H9 (cell line): ENCODE results near the gene ZFAND3. TPM values are rescaled to one million over a fixed set of nuclear protein-coding genes. Genes with fewer than 3 reads are reported as not detected.

Source experiments
- DNase-seq: peaks from one replicate; pipeline ENCODE4 v3.0.0-alpha.2; 2017
- H2AFZ ChIP-seq: one replicate; pipeline ENCODE4 v1.6.1; 2013; ENCODE audit warnings: mild to moderate bottlenecking, low read length, control low read depth, moderate library complexity
- H2AK5ac ChIP-seq: 2 replicates; pipeline ENCODE4 v1.6.1; 2013; ENCODE audit warnings: low read length, control low read depth, mixed read lengths; ENCODE audit not compliant: insufficient read length
- H2BK120ac ChIP-seq: one replicate; pipeline ENCODE4 v1.6.1; 2013; ENCODE audit warnings: low read depth, mild to moderate bottlenecking, low read length, control low read depth, inconsistent platforms; ENCODE audit not compliant: poor library complexity, severe bottlenecking
- H2BK12ac ChIP-seq: 2 replicates; pipeline ENCODE4 v1.6.1; 2013; ENCODE audit warnings: low read length, control low read depth, mixed read lengths, low read depth; ENCODE audit not compliant: insufficient read length
- H2BK15ac ChIP-seq: 2 replicates; pipeline ENCODE4 v1.6.1; 2013; ENCODE audit warnings: low read depth, low read length, control low read depth
- H2BK20ac ChIP-seq: one replicate; pipeline ENCODE4 v1.6.1; 2013; ENCODE audit warnings: low read depth, mild to moderate bottlenecking, low read length, control low read depth, inconsistent platforms; ENCODE audit not compliant: poor library complexity, severe bottlenecking
- H2BK5ac ChIP-seq: 2 replicates; pipeline ENCODE4 v1.6.1; 2013; ENCODE audit warnings: low read length, control low read depth, mixed read lengths; ENCODE audit not compliant: insufficient read length
- H3K14ac ChIP-seq: 2 replicates; pipeline ENCODE4 v1.6.1; 2013; ENCODE audit warnings: low read length, control low read depth; ENCODE audit not compliant: insufficient read depth
- H3K18ac ChIP-seq: 2 replicates; pipeline ENCODE4 v1.6.1; 2013; ENCODE audit warnings: low read depth, mild to moderate bottlenecking, mixed read lengths, low read length, control low read depth; ENCODE audit not compliant: insufficient read length
- H3K23ac ChIP-seq: 2 replicates; pipeline ENCODE4 v1.6.1; 2013; ENCODE audit warnings: low read length, control low read depth, mixed read lengths, low read depth; ENCODE audit not compliant: insufficient read length
- H3K23me2 ChIP-seq: 2 replicates; pipeline ENCODE4 v1.6.1; 2013; ENCODE audit warnings: low read depth, mild to moderate bottlenecking, mixed read lengths, low read length, control low read depth; ENCODE audit not compliant: insufficient read length, poor library complexity, severe bottlenecking
- H3K27ac ChIP-seq: 2 replicates; pipeline ENCODE4 v1.5.1; 2013; ENCODE audit warnings: low read length, control low read depth, mixed read lengths, low read depth; ENCODE audit not compliant: insufficient read length
- H3K27me3 ChIP-seq: 2 replicates; pipeline ENCODE4 v1.6.1; 2013; ENCODE audit warnings: low read length, control low read depth, inconsistent platforms; ENCODE audit not compliant: insufficient read depth
- H3K4ac ChIP-seq: 2 replicates; pipeline ENCODE4 v1.6.1; 2013; ENCODE audit warnings: low read depth, mild to moderate bottlenecking, control low read depth, inconsistent platforms, low read length, moderate library complexity
- H3K4me1 ChIP-seq: 2 replicates; pipeline ENCODE4 v1.6.1; 2013; ENCODE audit warnings: low read length, control low read depth, inconsistent platforms; ENCODE audit not compliant: insufficient read depth
- H3K4me2 ChIP-seq: 2 replicates; pipeline ENCODE4 v1.6.1; 2013; ENCODE audit warnings: low read length, control low read depth, mixed read lengths; ENCODE audit not compliant: insufficient read length, insufficient read depth
- H3K56ac ChIP-seq: 2 replicates; pipeline ENCODE4 v1.6.1; 2013; ENCODE audit warnings: low read depth, mild to moderate bottlenecking, mixed read lengths, low read length, control low read depth; ENCODE audit not compliant: insufficient read length
- H3K79me1 ChIP-seq: 2 replicates; pipeline ENCODE4 v1.6.1; 2013; ENCODE audit warnings: low read depth, mild to moderate bottlenecking, moderate library complexity, low read length, control low read depth, inconsistent platforms; ENCODE audit not compliant: insufficient read depth, poor library complexity, severe bottlenecking
- H3K79me2 ChIP-seq: 2 replicates; pipeline ENCODE4 v1.6.1; 2013; ENCODE audit warnings: low read length, control low read depth, inconsistent platforms; ENCODE audit not compliant: insufficient read depth
- H3K9ac ChIP-seq: 2 replicates; pipeline ENCODE4 v1.6.1; 2013; ENCODE audit warnings: low read length, control low read depth, mixed read lengths; ENCODE audit not compliant: insufficient read length; ENCODE audit errors: extremely low read depth
- H3K9me3 ChIP-seq: one replicate; pipeline ENCODE4 v1.6.1; 2013; ENCODE audit warnings: low read depth, low read length, inconsistent platforms; ENCODE audit not compliant: control insufficient read depth
- H3T11ph ChIP-seq: one replicate; pipeline ENCODE4 v1.6.1; 2013; ENCODE audit warnings: mild to moderate bottlenecking, low read length, control low read depth, inconsistent platforms
- H4K20me1 ChIP-seq: one replicate; pipeline ENCODE4 v1.6.1; 2013; ENCODE audit not compliant: control insufficient read depth, insufficient read length, insufficient read depth
- H4K5ac ChIP-seq: 2 replicates; pipeline ENCODE4 v1.6.1; 2013; ENCODE audit warnings: low read depth, mild to moderate bottlenecking, mixed read lengths, low read length, control low read depth; ENCODE audit not compliant: insufficient read length
- H4K8ac ChIP-seq: replicated peaks from 2 replicates; pipeline ENCODE4 v1.6.1; 2013; ENCODE audit warnings: low read length, control low read depth, mixed read lengths, low read depth; ENCODE audit not compliant: insufficient read length
- H4K91ac ChIP-seq: 2 replicates; pipeline ENCODE4 v1.6.1; 2013; ENCODE audit warnings: low read depth, mild to moderate bottlenecking, moderate library complexity, mixed read lengths, low read length, control low read depth; ENCODE audit not compliant: insufficient read length
- H3K27ac Mint-ChIP-seq, 3 experiments: 2 replicates in 2 of 3; 3 replicates in 1 of 3; pipeline ENCODE4 v1.8.0; 2020 to 2021; ENCODE audit warnings: mixed read lengths in 3 of 3, mild to moderate bottlenecking in 1 of 3, moderate library complexity in 1 of 3
- H3K27me3 Mint-ChIP-seq: 2 replicates; pipeline ENCODE4 v1.8.0; 2021; ENCODE audit warnings: low read depth, mild to moderate bottlenecking, moderate library complexity, mixed read lengths
- H3K36me3 Mint-ChIP-seq, 3 experiments: 2 replicates in 2 of 3; 3 replicates in 1 of 3; pipeline ENCODE4 v1.8.0; 2020 to 2021; ENCODE audit warnings: low read depth in 3 of 3, mixed read lengths in 3 of 3; ENCODE audit not compliant: insufficient read depth in 1 of 3
- H3K4me1 Mint-ChIP-seq, 2 experiments: 2 replicates each; pipeline ENCODE4 v1.8.0; 2020; ENCODE audit warnings: mixed read lengths in 2 of 2
- H3K4me3 Mint-ChIP-seq, 2 experiments: 2 replicates in 1 of 2; 3 replicates in 1 of 2; pipeline ENCODE4 v1.8.0; 2020 to 2021; ENCODE audit warnings: mild to moderate bottlenecking in 2 of 2, mixed read lengths in 2 of 2, moderate library complexity in 1 of 2
- H3K9me3 Mint-ChIP-seq, 2 experiments: 2 replicates in 1 of 2; 3 replicates in 1 of 2; pipeline ENCODE4 v1.8.0; 2020; ENCODE audit warnings: mild to moderate bottlenecking in 2 of 2, mixed read lengths in 2 of 2, moderate library complexity in 1 of 2
- WGBS: extraction: QIAGEN DNeasy Blood & Tissue Kit; methylation state at CpG from one replicate; pipeline ENCODE4 v1.1.7; 2013; ENCODE audit warnings: missing lambda C conversion rate, low lambda C conversion rate, mixed read lengths; ENCODE audit not compliant: insufficient read length; ENCODE audit errors: extremely low coverage; 5-methylcytosine and 5-hydroxymethylcytosine counted together
- total RNA-seq: library from RNA; stranded (reverse); gene quantifications from 2 replicates; pipeline ENCODE4 v1.2.1, GENCODE V29; 2021
- TF ChIP-seq, protein P1 (sequence below): fragments of 200-600 bp; sonication (generic); conservative IDR thresholded peaks from 3 replicates; pipeline ENCODE4 v1.8.0; 2021; ENCODE audit warnings: antibody characterized with exemption, mild to moderate bottlenecking

Gene ZFAND3
- total RNA-seq, 1 experiment from 2014 or later: 57.7 TPM

DNA sequence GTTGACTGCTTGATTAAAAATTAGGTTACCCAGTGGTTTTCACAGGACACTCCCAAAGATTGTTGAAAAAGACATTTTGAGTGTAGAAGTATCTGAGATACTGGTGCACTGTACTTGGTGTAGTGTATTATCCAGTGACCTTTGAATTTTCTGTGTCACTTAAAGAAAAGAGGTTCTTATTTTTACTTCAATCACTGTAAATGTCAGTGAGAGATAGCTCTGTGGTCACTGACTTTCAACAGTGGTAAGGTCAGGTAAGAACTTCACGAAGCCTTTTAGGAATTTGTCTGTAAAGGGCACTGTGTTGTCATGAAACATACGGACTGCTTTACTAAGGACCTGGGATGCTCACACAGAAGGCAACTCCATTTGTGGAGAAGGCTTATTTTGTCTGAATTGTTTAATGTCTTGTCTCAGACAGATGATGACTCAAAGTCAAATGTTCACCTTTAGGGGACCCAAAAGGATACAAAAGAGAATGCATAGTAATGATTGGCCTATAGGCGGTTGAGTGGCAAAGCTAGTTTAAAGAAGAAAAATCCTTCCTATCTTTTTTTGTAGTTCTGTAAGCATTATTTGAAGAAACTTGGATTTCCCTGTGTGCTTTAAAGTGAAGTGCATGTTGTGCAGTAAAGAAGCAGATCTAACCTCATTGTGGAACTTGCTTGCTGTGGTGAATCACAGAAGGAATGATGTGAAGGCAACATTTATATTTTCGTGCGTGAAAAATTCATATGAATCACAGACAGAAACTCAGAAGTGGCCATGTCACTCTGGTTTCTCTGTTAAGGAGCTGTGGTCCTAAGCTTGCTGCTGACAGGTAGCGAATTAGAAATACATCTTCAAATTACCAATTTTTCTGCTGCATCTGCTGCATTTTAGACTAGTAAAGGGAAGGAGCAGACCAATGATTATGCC lies 47.3 kb downstream of the ZFAND3 start:
- DNase-seq: no peak
- H2AFZ ChIP-seq: no peak overlapping the region
- H3K27ac Mint-ChIP-seq: no peak overlapping the region; a peak in 1 of 7 replicates
- H3K56ac ChIP-seq: no peak overlapping the region
- H3K4me3 Mint-ChIP-seq: no peak overlapping the region
- peaks cover 1% of the 10 kb centered on the region; the same call in 1 of the 2 replicates for H3K79me2 ChIP-seq
- no peak overlapping the region for H3K9ac ChIP-seq
- H3K36me3 Mint-ChIP-seq: no peaks in the 10 kb centered on the region; a peak in 1 of 7 replicates
- WGBS: no CpG with 5 or more reads among the region's 6 CpGs
- H4K8ac ChIP-seq: no peak overlapping the region
- no peaks in the 10 kb centered on the region for H3K9me3 Mint-ChIP-seq
- no peak overlapping the region for H3K4me2 ChIP-seq
- peaks cover 26% of the 10 kb centered on the region in 2 experiments for H3K4me1 Mint-ChIP-seq
- no peaks in the 10 kb centered on the region for H3K27me3 Mint-ChIP-seq
- no peak overlapping the region for H2AK5ac ChIP-seq
- H2BK15ac ChIP-seq: no peak overlapping the region
- H3K23me2 ChIP-seq: no peaks in the 10 kb centered on the region
- H3K27me3 ChIP-seq: no peaks in the 10 kb centered on the region
- no peaks in the 10 kb centered on the region for H4K20me1 ChIP-seq
- no peak overlapping the region for H3K18ac ChIP-seq
- H2BK20ac ChIP-seq: no peak overlapping the region
- no peak overlapping the region for H3T11ph ChIP-seq
- H3K4me1 ChIP-seq: peaks cover 5% of the 10 kb centered on the region; the same call in 1 of the 2 replicates
- H3K79me1 ChIP-seq: peaks cover 18% of the 10 kb centered on the region
- TF ChIP-seq, protein P1, sequence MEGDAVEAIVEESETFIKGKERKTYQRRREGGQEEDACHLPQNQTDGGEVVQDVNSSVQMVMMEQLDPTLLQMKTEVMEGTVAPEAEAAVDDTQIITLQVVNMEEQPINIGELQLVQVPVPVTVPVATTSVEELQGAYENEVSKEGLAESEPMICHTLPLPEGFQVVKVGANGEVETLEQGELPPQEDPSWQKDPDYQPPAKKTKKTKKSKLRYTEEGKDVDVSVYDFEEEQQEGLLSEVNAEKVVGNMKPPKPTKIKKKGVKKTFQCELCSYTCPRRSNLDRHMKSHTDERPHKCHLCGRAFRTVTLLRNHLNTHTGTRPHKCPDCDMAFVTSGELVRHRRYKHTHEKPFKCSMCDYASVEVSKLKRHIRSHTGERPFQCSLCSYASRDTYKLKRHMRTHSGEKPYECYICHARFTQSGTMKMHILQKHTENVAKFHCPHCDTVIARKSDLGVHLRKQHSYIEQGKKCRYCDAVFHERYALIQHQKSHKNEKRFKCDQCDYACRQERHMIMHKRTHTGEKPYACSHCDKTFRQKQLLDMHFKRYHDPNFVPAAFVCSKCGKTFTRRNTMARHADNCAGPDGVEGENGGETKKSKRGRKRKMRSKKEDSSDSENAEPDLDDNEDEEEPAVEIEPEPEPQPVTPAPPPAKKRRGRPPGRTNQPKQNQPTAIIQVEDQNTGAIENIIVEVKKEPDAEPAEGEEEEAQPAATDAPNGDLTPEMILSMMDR: no peak
- H2BK12ac ChIP-seq: no peak overlapping the region
- H3K23ac ChIP-seq: no peak overlapping the region
- H4K91ac ChIP-seq: no peak overlapping the region
- H2BK120ac ChIP-seq: no peak overlapping the region
- H3K27ac ChIP-seq: no peak overlapping the region
- H2BK5ac ChIP-seq: no peak overlapping the region
- no peak overlapping the region for H3K4ac ChIP-seq
- H4K5ac ChIP-seq: no peak overlapping the region
- no peak overlapping the region for H3K14ac ChIP-seq
- no peaks in the 10 kb centered on the region for H3K9me3 ChIP-seq
